GM12865 (cell line): ENCODE measurements around the gene AADAC.
A peak's percentile ranks its signal among the peaks of the same experiment; 100 is the strongest.
"Not testable (repeated sequence)": the region's sequence is repeated elsewhere in the genome, so short reads cannot be mapped to it uniquely, and the experiment has no call there.

Experiments
- DNase-seq: peaks from one replicate; pipeline ENCODE4 v3.0.0; 2010; ENCODE audit warnings: low read depth
- H3K4me3 ChIP-seq: 2 replicates; pipeline ENCODE4 v1.5.1; 2011; ENCODE audit warnings: mild to moderate bottlenecking, low read depth, low read length, control low read depth
- TF ChIP-seq, protein P1 (sequence below): IDR thresholded peaks from 2 replicates; pipeline ENCODE4 v1.5.1; 2011; ENCODE audit warnings: low read length, control low read depth, low read depth, inconsistent platforms; ENCODE audit not compliant: insufficient read depth; ENCODE audit errors: missing control alignments

Gene AADAC

DNA sequence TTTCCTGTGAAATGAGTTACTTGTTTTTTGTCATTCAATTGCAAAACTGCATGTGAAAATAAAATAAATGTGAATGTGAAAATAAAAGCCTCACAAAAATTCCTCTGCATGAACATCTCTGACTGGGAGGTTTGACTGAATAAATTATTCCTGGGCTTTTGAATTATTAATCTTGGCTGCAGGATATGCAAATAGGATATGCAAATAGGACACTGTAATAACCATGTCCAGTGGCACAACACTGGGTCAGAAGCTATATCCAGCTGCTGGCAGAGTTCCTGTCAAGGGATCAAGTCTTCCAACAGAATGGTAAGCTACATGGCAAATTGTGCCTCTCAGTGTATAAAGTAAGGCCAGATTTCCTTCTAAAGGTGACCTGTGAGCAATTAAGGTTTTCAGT is 59.5 kb downstream of the AADAC start, which contains the start of gene SUCNR1:
SUCNR1 (plus strand) TSS at position 246 of the 400 bp plus-strand sequence. CDS start 6,250 bp downstream, outside the sequence.
- DNase-seq: no peak
- TF ChIP-seq, protein P1, sequence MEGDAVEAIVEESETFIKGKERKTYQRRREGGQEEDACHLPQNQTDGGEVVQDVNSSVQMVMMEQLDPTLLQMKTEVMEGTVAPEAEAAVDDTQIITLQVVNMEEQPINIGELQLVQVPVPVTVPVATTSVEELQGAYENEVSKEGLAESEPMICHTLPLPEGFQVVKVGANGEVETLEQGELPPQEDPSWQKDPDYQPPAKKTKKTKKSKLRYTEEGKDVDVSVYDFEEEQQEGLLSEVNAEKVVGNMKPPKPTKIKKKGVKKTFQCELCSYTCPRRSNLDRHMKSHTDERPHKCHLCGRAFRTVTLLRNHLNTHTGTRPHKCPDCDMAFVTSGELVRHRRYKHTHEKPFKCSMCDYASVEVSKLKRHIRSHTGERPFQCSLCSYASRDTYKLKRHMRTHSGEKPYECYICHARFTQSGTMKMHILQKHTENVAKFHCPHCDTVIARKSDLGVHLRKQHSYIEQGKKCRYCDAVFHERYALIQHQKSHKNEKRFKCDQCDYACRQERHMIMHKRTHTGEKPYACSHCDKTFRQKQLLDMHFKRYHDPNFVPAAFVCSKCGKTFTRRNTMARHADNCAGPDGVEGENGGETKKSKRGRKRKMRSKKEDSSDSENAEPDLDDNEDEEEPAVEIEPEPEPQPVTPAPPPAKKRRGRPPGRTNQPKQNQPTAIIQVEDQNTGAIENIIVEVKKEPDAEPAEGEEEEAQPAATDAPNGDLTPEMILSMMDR: no peak
- no peak within 1 kb of the TSS for H3K4me3 ChIP-seq

DNA sequence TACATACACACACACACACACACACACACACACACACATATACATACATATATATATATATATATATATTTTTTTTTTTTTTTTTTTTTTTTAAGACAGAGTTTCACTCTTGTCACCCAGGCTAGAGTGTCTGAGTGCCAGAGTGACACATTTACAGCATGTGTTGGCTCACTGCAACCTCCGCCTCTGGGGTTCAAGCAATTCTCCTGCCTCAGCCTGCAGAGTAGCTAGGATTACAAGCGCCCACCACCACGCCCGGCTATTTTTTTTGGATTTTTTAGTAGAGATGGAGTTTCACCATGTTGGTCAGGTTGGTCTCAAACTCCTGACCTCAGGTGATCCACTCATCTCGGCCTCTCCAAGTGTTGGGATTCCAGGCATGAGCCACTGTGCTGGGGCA is 60.2 kb downstream of the AADAC start:
- not testable (repeated sequence) for H3K4me3 ChIP-seq, DNase-seq

DNA sequence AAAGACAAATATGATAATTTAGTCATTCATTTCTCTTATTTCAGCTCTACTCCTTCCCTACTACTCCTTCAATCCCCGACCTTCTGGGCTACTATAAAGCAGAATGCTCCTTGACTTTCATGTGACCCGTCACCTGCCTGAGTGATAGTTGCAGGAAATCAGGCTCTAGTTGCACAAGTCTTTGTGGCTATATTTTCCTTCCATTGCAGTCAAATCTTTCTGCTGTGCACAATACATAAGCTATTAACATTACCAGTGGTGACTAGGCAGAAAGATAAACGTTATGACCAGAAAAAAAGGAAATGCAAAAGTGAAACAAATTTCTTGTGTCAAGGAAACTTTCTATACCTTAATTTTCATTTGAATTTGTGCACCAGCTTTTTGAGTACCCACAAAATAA is 61.8 kb downstream of the AADAC start:
- DNase-seq: peak; percentile 14
- H3K4me3 ChIP-seq: no peak overlapping the region
- TF ChIP-seq, protein P1: no peak

DNA sequence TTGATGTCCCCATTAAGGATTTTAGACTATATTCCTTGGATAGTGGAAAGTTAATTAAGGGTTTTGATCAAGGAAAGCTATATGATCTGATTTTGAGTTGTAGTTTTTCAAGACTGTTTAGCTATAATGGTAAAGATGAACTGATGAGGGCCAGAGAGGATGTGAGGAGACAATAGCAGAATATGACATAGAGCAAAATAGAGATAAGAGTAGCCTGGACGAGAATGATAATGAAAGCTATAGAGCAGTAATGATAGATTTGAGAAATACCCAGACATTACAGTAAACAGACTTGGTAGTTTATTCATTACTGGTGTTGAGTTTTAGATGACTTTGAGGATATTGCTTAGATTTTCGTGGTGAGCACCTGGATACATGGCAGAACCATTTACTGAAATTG is 63.4 kb downstream of the AADAC start:
- no peak for DNase-seq
- TF ChIP-seq, protein P1: no peak
- H3K4me3 ChIP-seq: no peak overlapping the region
